CD14-positive monocyte (primary cell): ENCODE measurements around the gene RNF130. TPM values are rescaled to one million over a fixed set of nuclear protein-coding genes. Genes with fewer than 3 reads are reported as not detected.

Source experiments
- DNase-seq, 3 donors: peaks; one replicate each; pipeline ENCODE4 v3.0.0-alpha.2; 2011 to 2022
- H2AFZ ChIP-seq: 2 replicates; pipeline ENCODE4 v1.6.0; 2012; ENCODE audit warnings: mild to moderate bottlenecking, low read depth, low read length, inconsistent platforms; ENCODE audit not compliant: insufficient read depth, poor library complexity, severe bottlenecking
- H3K27ac ChIP-seq, 2 donors: 1 replicate in 1 of 2; 2 replicates in 1 of 2; pipeline ENCODE4 v1.5.1; 2012 to 2013; ENCODE audit warnings: low read length in 2 of 2, control low read depth in 1 of 2, inconsistent platforms in 1 of 2, low read depth in 1 of 2, mild to moderate bottlenecking in 1 of 2
- H3K27me3 ChIP-seq, 2 donors: one replicate each; pipeline versions ENCODE4 v1.6.0 to v1.6.1; 2011 to 2013; ENCODE audit warnings: low read length in 2 of 2; ENCODE audit not compliant: control insufficient read depth in 2 of 2, insufficient read depth in 2 of 2
- H3K36me3 ChIP-seq, 2 donors: replicated peaks in 1 of 2; 1 replicate in 1 of 2; 2 replicates in 1 of 2; pipeline versions ENCODE4 v1.5.1 to v1.6.1; 2012 to 2013; ENCODE audit warnings: low read length in 2 of 2, control low read depth in 1 of 2, inconsistent platforms in 1 of 2, mild to moderate bottlenecking in 1 of 2; ENCODE audit not compliant: insufficient read depth in 2 of 2, control insufficient read depth in 1 of 2
- H3K4me1 ChIP-seq, 2 donors: 1 replicate in 1 of 2; 2 replicates in 1 of 2; pipeline versions ENCODE4 v1.5.1 to v1.6.1; 2012 to 2013; ENCODE audit warnings: low read length in 2 of 2, control low read depth in 1 of 2, inconsistent platforms in 1 of 2, mild to moderate bottlenecking in 1 of 2, moderate library complexity in 1 of 2; ENCODE audit not compliant: insufficient read depth in 2 of 2, control insufficient read depth in 1 of 2
- H3K4me2 ChIP-seq: replicated peaks from 2 replicates; pipeline ENCODE3; 2012; ENCODE audit warnings: low read length, moderate library complexity, mild to moderate bottlenecking; ENCODE audit not compliant: poor library complexity, severe bottlenecking; ENCODE audit errors: extremely low read depth
- H3K4me3 ChIP-seq, 3 experiments: fragments of 200-600 bp in 1 of 3; sonication (generic) in 1 of 3; replicated peaks in 1 of 3; 1 replicate in 2 of 3; 2 replicates in 1 of 3; pipeline ENCODE4 v1.5.1; 2011 to 2013; ENCODE audit warnings: low read length in 3 of 3, mild to moderate bottlenecking in 3 of 3, control low read depth in 2 of 3, low read depth in 2 of 3, inconsistent platforms in 1 of 3, moderate library complexity in 1 of 3
- H3K79me2 ChIP-seq: 2 replicates; pipeline ENCODE4 v1.6.0; 2012; ENCODE audit warnings: mild to moderate bottlenecking, control low read depth, inconsistent platforms, low read length, moderate library complexity; ENCODE audit not compliant: insufficient read depth
- H3K9ac ChIP-seq: 2 replicates; pipeline ENCODE4 v1.6.0; 2017; ENCODE audit warnings: low read length, mild to moderate bottlenecking; ENCODE audit not compliant: insufficient read depth, poor library complexity, severe bottlenecking
- H3K9me3 ChIP-seq, 2 donors: replicated peaks in 1 of 2; 1 replicate in 1 of 2; 2 replicates in 1 of 2; pipeline versions ENCODE4 v1.5.1 to v1.6.1; 2012 to 2013; ENCODE audit warnings: low read length in 2 of 2, control low read depth in 1 of 2; ENCODE audit not compliant: control insufficient read depth in 1 of 2, insufficient read depth in 1 of 2
- H4K20me1 ChIP-seq: 2 replicates; pipeline ENCODE4 v1.6.0; 2012; ENCODE audit warnings: mild to moderate bottlenecking, low read length, control low read depth, moderate library complexity; ENCODE audit not compliant: insufficient read depth
- H3K27ac Mint-ChIP-seq, 7 donors: one replicate each; pipeline ENCODE4 v1.8.0; 2020; ENCODE audit warnings: mild to moderate bottlenecking in 7 of 7, mixed read lengths in 7 of 7, moderate library complexity in 6 of 7, inconsistent platforms in 2 of 7
- H3K27me3 Mint-ChIP-seq, 3 donors: one replicate each; pipeline ENCODE4 v1.8.0; 2021 to 2022; ENCODE audit warnings: low read depth in 3 of 3, mild to moderate bottlenecking in 3 of 3, mixed read lengths in 3 of 3, moderate library complexity in 3 of 3, inconsistent platforms in 1 of 3
- H3K36me3 Mint-ChIP-seq, 2 donors: one replicate each; pipeline ENCODE4 v1.8.0; 2020; ENCODE audit warnings: mixed read lengths in 2 of 2, inconsistent platforms in 1 of 2, mild to moderate bottlenecking in 1 of 2
- H3K4me1 Mint-ChIP-seq: one replicate; pipeline ENCODE4 v1.8.0; 2020; ENCODE audit warnings: mild to moderate bottlenecking, mixed read lengths
- H3K4me3 Mint-ChIP-seq, 2 donors: one replicate each; pipeline ENCODE4 v1.8.0; 2020; ENCODE audit warnings: mild to moderate bottlenecking in 2 of 2, mixed read lengths in 2 of 2, moderate library complexity in 1 of 2
- H3K9me3 Mint-ChIP-seq, 7 donors: one replicate each; pipeline ENCODE4 v1.8.0; 2020 to 2022; ENCODE audit warnings: mixed read lengths in 7 of 7, mild to moderate bottlenecking in 6 of 7, moderate library complexity in 6 of 7, inconsistent platforms in 2 of 7
- CTCF ChIP-seq: fragments of 200-600 bp; IDR thresholded peaks from one replicate; pipeline ENCODE4 v1.8.0; 2022; ENCODE audit warnings: antibody characterized with exemption, mild to moderate bottlenecking
- WGBS: methylation state at CpG from one replicate; pipeline ENCODE4 v1.1.5; 2013; ENCODE audit warnings: missing lambda C conversion rate; ENCODE audit not compliant: insufficient coverage; 5-methylcytosine and 5-hydroxymethylcytosine counted together
- intact Hi-C, 2 donors: fragments of 100-400 bp; cut with micrococcal nuclease; formaldehyde crosslinking; loops; one replicate each; pipeline versions ENCODE4 v1.15.0 to v1.15.1; 2023
- polyA plus RNA-seq, 3 donors: library from polyadenylated mRNA; depleted of rRNA in 1 of 3; unstranded in 2 of 3; stranded (reverse) in 1 of 3; fragments of 300-500 nt in 2 of 3; fragments of >200 nt in 1 of 3; fragmentation: Illumina TruSeq in 2 of 3; gene quantifications; 1 replicate in 2 of 3; 2 replicates in 1 of 3; pipeline ENCODE4 v1.2.3, GENCODE V29; 2012 to 2021

The RNF130 gene
- polyA plus RNA-seq, 3 donors: 294 to 439 (median 376) TPM

GRCh38 chr5:180008433-180008832, 63.1 kb downstream of the RNF130 start:
- DNase-seq: no peak
- WGBS: no CpG with 5 or more reads among the region's 7 CpGs
- Histone ChIP-seq H3K27me3 (no peaks in the 10 kb centered on the region), H3K36me3 (peaks cover 37 to 70% of the 10 kb centered on the region in 2 donors), H2AFZ (no peak overlapping the region), H3K9ac (no peak overlapping the region), H3K4me2 (no peak overlapping the region), H3K79me2 (peaks cover 96% of the 10 kb centered on the region), H3K4me3 (no peak overlapping the region), H3K27ac (peak overlapping the region in 1 of 2 donors; percentile 48), H4K20me1 (peaks cover 99% of the 10 kb centered on the region), H3K4me1 (peaks cover 0 to 20% of the 10 kb centered on the region in 2 donors), H3K9me3 (no peaks in the 10 kb centered on the region)
- Mint-ChIP-seq H3K9me3 (no peaks in the 10 kb centered on the region), H3K27me3 (no peaks in the 10 kb centered on the region), H3K36me3 (peaks cover 52 to 77% of the 10 kb centered on the region in 2 donors), H3K4me1 (peaks cover 25% of the 10 kb centered on the region), H3K4me3 (no peak overlapping the region), H3K27ac (peak overlapping the region; percentile 15 to 75 (median 38))
- no peak for TF ChIP-seq CTCF
- intact Hi-C loops: no loop called here

GRCh38 chr5:180007582-180007981, 64.0 kb downstream of the RNF130 start:
- Mint-ChIP-seq H3K4me3 (no peak overlapping the region), H3K36me3 (peaks cover 54 to 78% of the 10 kb centered on the region in 2 donors), H3K27me3 (no peaks in the 10 kb centered on the region), H3K4me1 (peaks cover 25% of the 10 kb centered on the region), H3K9me3 (no peaks in the 10 kb centered on the region), H3K27ac (peak overlapping the region in 6 of 7 donors; percentile 50 to 86 (median 66))
- Histone ChIP-seq H3K4me3 (no peak overlapping the region), H3K27ac (peak overlapping the region in 1 of 2 donors; percentile 72), H3K79me2 (peaks cover 97% of the 10 kb centered on the region), H3K4me2 (no peak overlapping the region), H3K4me1 (peaks cover 0 to 20% of the 10 kb centered on the region in 2 donors), H4K20me1 (peaks cover 99% of the 10 kb centered on the region), H3K27me3 (no peaks in the 10 kb centered on the region), H3K9ac (peak overlapping the region; percentile 33), H3K36me3 (peaks cover 37 to 70% of the 10 kb centered on the region in 2 donors), H2AFZ (no peak overlapping the region), H3K9me3 (no peaks in the 10 kb centered on the region)
- 0% methylated on average over 3 of the region's 8 CpGs for WGBS
- no peak for DNase-seq
- intact Hi-C loops: no loop called here
- no peak for TF ChIP-seq CTCF
